HG03159 (cell line): ENCODE results near the gene ACD.

Source experiments
- ATAC-seq: cut with Tn5 transposase; IDR thresholded peaks from one replicate; pipeline ENCODE4 v1.9.1; 2021; ENCODE audit warnings: mild to moderate bottlenecking, moderate library complexity; ENCODE audit not compliant: unreplicated experiment

The ACD gene

DNA sequence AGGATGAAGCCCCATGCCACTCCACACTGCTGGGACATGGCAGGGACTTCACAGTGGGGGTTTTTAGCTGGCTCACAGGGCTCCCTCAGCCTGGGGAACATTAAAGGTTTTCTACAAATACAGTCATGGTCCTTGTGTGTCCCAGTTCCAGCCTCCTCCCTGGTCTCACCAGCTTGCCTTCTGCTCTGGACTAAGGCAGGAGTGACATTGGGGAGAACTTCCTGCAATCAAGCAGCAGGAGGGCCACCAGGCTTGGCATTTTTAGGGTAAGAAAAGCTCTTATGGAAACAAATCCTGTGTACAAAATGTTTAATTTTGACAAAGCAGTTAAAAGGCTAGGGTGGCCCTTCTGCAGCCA lies 2.6 kb upstream of the ACD start:
- ATAC-seq, result no peak

DNA sequence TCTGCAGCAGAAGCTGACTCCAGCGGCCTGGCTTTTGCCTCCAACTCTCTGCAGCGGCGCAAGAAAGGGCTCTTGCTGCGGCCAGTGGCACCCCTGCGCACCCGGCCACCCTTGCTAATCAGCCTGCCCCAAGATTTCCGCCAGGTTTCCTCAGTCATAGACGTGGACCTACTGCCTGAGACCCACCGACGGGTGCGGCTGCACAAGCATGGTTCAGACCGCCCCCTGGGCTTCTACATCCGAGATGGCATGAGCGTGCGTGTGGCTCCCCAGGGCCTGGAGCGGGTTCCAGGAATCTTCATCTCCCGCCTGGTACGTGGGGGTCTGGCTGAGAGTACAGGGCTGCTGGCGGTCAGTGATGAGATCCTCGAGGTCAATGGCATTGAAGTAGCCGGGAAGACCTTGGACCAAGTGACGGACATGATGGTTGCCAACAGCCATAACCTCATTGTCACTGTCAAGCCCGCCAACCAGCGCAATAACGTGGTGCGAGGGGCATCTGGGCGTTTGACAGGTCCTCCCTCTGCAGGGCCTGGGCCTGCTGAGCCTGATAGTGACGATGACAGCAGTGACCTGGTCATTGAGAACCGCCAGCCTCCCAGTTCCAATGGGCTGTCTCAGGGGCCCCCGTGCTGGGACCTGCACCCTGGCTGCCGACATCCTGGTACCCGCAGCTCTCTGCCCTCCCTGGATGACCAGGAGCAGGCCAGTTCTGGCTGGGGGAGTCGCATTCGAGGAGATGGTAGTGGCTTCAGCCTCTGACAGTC lies 2.0 kb upstream of the ACD start:
- ATAC-seq, result no peak

DNA sequence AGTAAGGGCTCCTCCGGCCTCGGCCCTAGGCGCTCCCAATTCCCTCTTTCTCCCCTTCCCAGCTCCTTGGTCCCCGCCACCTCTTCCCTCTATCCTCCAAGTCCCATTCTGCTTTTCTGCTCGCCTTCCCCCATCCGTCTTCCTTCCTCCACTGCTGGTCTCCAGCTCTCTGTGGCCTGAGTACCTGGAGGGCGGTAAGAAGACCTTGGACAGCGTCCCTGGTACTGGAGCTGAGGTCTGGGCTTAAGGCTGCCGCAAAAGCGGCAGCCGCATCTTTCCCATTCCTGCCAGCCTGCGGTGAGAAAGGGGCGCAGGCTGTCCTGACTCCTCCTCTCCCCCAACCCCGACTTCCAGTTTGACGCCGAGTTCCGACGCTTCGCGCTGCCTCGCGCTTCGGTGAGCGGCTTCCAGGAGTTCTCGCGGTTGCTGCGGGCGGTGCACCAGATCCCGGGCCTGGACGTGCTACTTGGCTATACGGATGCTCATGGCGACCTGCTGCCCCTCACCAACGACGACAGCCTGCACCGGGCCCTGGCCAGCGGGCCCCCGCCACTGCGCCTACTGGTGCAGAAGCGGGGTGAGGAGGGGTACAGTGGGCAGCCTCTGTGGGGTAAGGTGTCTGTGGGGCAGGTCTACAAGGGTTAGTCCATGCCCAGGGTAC lies 1.2 kb upstream of the ACD start:
- no peak for ATAC-seq

DNA sequence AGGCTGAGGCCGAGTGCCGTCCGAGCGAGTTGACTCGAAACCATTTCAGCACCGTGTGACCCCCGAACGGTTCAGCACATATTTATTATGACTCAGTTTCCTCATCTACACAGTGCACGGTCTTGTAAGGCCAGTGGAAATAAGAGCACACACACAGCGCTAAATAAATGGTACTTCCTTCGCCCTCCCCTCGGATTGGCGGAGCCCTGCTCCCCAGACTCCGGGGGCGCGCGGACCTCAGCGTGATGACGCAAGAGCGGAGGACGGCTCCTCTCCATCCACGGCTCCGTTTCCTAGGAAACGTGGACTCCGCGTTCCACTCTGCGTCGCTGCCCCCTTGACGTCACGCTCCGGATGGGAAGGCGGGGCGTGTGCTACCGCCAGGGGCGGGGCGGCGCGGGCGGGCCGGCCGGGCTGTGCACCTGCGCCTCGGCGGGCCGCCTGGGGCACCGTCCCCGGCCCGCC lies 536 bp upstream of the ACD start, which contains the start of gene PARD6A:
TSS of gene PARD6A (plus strand) at position 397 of the 465 bp plus-strand sequence. CDS start 79 bp downstream, outside the sequence.
- peak; percentile 70 for ATAC-seq

GRCh38 chr16:67658849-67659674 lies 998 bp downstream of the ACD start:
- no peak for ATAC-seq

DNA sequence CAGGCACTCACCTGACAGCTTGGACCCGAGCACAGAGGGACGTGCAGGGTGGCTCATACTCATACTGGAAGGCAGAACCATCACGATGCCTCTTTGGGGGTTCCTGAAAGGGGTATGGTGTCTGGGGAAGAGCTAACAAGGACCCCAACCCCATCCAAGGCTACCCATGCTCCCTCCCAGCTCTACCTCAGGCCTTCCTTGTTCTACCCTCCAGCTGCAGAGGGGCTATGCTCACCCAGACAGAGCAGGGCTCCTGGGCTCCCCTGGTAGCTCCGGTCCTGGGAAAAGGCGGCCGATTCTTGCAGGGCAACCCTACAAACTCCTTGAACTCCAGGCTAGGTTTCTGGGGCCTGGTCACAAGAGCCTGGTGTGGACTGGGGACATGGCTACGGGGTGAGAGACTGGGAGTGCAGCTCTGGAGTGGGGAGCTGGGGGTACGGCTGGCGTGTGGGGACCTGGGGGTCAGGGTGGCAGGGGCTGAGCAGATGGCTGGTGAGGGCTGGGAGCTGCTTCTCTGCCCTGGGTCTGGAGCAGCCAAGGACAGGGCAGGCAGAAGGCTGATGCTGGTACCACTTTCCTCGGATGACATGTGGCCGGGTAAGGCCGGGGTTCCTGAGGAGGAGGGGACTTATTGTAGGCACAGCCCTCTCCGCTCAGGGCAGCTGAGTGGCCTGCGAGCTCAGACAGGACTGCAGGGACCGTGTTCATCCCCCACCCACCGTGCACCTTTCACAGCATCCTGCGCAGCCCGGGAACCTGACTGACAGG lies 2.1 kb downstream of the ACD start:
- ATAC-seq, result no peak

GRCh38 chr16:67657017-67657608 lies 2.9 kb downstream of the ACD start:
- ATAC-seq, result no peak

DNA sequence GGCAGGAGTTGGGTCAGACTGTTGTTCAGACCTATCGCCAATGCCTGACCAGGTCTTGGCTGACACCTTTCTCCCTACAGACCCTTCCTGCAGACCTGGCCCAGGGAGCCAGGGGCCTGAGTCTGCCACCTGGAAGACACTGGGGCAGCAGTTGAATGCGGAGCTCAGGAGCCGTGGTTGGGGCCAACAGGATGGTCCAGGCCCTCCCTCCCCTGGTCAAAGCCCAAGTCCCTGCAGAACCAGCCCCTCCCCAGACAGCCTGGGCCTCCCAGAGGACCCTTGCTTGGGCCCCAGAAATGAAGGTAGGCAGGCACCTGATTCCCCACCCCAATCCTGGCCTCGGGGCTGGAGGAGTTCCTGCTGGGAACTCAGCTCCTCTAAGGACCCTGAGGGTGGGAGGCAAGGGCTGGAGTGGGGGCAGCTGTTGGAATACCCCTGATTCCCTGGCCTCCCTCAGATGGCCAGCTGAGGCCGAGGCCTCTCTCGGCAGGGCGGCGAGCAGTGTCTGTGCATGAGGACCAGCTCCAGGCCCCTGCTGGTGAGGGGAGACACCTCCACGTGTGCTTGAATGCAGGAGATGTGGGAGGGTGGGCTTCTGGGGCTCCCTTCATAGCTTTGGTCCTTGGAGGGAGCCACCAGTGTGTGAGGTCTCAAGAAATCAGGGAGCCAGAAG lies 3.6 kb downstream of the ACD start:
- ATAC-seq, result no peak

GRCh38 chr16:67655363-67655762 lies 4.7 kb downstream of the ACD start:
- no peak for ATAC-seq

GRCh38 chr16:67654403-67654911 lies 5.6 kb downstream of the ACD start:
- ATAC-seq, result no peak

DNA sequence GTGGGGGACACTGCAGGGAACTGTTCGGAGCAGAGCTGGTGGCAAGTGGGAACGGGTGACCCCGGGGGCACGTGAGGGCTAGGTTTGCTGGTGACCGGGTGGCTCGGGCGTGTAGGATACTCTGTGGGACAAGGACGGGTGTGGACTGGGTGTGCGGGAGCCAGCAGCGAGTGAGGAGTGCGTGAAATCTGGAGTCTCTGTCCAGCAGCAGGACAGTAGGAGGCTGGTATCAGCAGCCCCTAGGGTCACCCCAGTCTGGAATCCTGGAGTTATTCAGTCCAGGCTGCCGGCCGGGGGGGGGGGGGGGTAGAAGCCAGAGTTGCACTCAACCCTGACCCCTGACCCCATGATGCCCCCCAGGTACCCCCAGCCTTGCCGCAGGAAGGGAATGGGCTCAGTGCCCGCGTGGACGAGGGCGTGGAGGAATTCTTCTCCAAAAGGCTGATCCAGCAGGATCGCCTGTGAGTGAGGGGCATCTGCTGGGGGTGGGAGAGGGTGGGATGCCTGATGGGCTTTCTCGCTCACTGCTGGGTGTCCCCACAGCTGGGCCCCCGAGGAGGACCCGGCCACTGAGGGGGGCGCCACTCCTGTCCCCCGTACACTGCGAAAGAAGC lies 6.2 kb downstream of the ACD start:
- ATAC-seq, result no peak

- ATAC-seq, result no peak
Observed at GRCh38 chr16:67653128-67653788, 6.8 kb downstream of the ACD start.

GRCh38 chr16:67652578-67653127 lies 7.4 kb downstream of the ACD start:
- no peak for ATAC-seq

DNA sequence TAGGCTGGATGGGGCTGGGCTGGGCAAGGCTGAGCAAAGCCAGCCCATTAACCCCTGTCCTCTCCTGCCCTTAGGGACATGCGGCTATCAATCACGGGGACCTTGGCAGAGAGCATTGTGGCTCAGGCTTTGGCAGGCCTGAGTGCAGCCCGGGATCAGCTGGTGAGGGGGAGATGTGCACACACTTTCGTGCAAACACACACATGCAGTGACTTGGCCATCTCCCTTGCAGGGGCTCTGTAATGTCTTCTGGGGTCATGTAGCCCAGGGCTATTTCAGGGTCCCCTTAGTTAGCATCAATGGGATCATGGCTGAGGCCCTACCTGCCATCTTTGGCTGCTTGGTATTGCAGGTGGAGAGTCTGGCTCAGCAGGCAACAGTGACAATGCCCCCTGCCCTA lies 8.2 kb downstream of the ACD start:
- ATAC-seq, result no peak

DNA sequence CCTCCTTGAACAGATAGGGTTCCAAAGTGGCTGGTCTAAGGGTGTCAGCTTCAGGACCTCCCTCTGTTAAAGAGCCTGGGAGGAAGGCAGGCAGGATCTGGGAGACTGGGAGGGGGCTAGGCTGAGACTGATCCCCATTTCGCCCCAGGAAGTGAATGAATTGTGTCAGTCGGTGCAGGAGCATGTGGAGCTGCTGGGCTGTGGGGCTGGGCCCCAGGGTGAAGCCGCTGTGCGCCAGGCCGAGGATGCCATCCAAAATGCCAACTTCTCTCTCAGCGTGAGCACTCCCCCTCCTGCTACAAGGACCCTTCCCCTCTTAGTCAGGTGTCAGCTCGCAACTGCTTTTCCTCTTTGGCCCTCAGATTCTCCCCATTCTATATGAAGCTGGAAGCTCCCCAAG lies 9.0 kb downstream of the ACD start:
- no peak for ATAC-seq

- ATAC-seq, result no peak
Observed at GRCh38 chr16:67650023-67650422, 10.0 kb downstream of the ACD start.

DNA sequence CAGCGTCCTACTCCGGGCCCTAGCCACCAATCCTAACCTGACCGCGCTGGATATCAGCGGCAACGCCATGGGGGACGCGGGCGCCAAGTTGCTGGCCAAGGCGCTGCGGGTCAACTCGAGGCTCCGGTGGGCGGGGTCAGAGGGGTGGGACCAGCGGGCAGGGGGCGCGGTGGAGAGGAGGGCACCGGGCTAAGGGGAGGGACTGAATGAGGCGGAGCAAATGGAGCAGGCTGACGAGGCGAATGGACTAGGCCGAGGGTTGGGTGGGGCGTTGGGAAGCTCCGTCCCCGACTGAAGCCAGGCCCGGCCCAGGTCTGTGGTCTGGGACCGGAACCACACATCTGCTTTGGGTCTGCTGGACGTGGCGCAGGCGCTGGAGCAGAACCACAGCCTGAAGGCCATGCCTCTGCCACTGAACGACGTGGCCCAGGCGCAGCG lies 10.5 kb downstream of the ACD start:
- ATAC-seq, result no peak

- ATAC-seq, result no peak
Observed at GRCh38 chr16:67648764-67649407, 11.2 kb downstream of the ACD start.
